ENCODE data around the gene ACIN1. TPM values are rescaled to one million over a fixed set of nuclear protein-coding genes. Genes with fewer than 3 reads are reported as not detected.

ACIN1 gene
- total and polyA plus RNA-seq, 12 donors, result 73.1 to 431 (median 133) TPM

GRCh38 chr14:23066368-23066767 is 28.6 kb downstream of the ACIN1 start:
- peaks cover 0 to 73% of the 10 kb centered on the region in 2 donors for H3K36me3 ChIP-seq (replicated peaks in 1 of 2)

GRCh38 chr14:23063601-23064000 is 31.3 kb downstream of the ACIN1 start:
- peak in 3 of 7 donors; percentile 6 to 25 (median 7) for DNase-seq
- H3K4me3 ChIP-seq, result no peak overlapping the region
- intact Hi-C loops (cut with DNase I), result loop anchor here in 1 of 2 donors (5.0 kb wide), 1 partner anchor 39 kb away; the partner anchor contains the start of gene CIROP
- no peaks in the 10 kb centered on the region for H3K9me3 ChIP-seq (replicated peaks in 1 of 3)
- no peak for TF ChIP-seq CTCF (IDR thresholded peaks at IDR 0.05)
- no peak for TF ChIP-seq POLR2A (IDR thresholded peaks at IDR 0.05)
- WGBS, 4 donors, result 87 to 92% (median 90%) methylated on average over 5 of the region's 5 CpGs
- H3K36me3 ChIP-seq (replicated peaks in 1 of 2), result peaks cover 0 to 99% of the 10 kb centered on the region in 2 donors
- no peaks in the 10 kb centered on the region for H3K27me3 ChIP-seq
- H3K27ac ChIP-seq, result peak overlapping the region in 1 of 5 donors; percentile 4
- peaks cover 4 to 23% of the 10 kb centered on the region in 2 donors for H3K4me1 ChIP-seq (replicated peaks in 1 of 2)

More at GRCh38 chr14:23066368-23066767, 28.6 kb downstream of the ACIN1 start:
- Histone ChIP-seq H3K4me3 (no peak overlapping the region), H3K4me1 (replicated peaks in 1 of 2) (peaks cover 7 to 45% of the 10 kb centered on the region in 2 donors), H3K27me3 (no peaks in the 10 kb centered on the region), H3K27ac (no peak overlapping the region), H3K9me3 (replicated peaks in 1 of 3) (no peaks in the 10 kb centered on the region)
- WGBS, 4 donors, result 72 to 81% (median 75%) methylated on average over 3 of the region's 3 CpGs
- TF ChIP-seq CTCF (IDR thresholded peaks at IDR 0.05), result no peak
- TF ChIP-seq POLR2A (IDR thresholded peaks at IDR 0.05), result no peak
- intact Hi-C loops (cut with DNase I), result loop anchor here (5.0 kb wide), 2 partner anchors 36 to 46 kb away; partner anchors contain the start of gene CIROP (in 1 of the 2)
- DNase-seq, result peak in 2 of 7 donors; percentile 11 to 43

GRCh38 chr14:23062002-23062401 is 32.9 kb downstream of the ACIN1 start:
- peak overlapping the region; percentile 15 to 80 (median 73) for H3K27ac ChIP-seq
- peak; percentile 82 to 97 (median 93) for DNase-seq
- 7 to 25% (median 10%) methylated on average over 4 of the region's 4 CpGs for WGBS, 4 donors
- intact Hi-C loops (cut with DNase I), result loop anchor here in 1 of 2 donors (5.0 kb wide), 1 partner anchor 40 kb away; the partner anchor contains the start of gene CIROP
- no peak overlapping the region for H3K4me3 ChIP-seq
- no peaks in the 10 kb centered on the region for H3K27me3 ChIP-seq
- no peaks in the 10 kb centered on the region for H3K9me3 ChIP-seq (replicated peaks in 1 of 3)
- TF ChIP-seq POLR2A (IDR thresholded peaks at IDR 0.05) (no peak), CTCF (IDR thresholded peaks at IDR 0.05) (no peak)
- H3K4me1 ChIP-seq (replicated peaks in 1 of 2), result peaks cover 4 to 24% of the 10 kb centered on the region in 2 donors
- H3K36me3 ChIP-seq (replicated peaks in 1 of 2), result peaks cover 0 to 84% of the 10 kb centered on the region in 2 donors

GRCh38 chr14:23060536-23061260 is 34.2 kb downstream of the ACIN1 start:
- peaks cover 12 to 35% of the 10 kb centered on the region in 2 donors for H3K4me1 ChIP-seq (replicated peaks in 1 of 2)
- H3K9me3 ChIP-seq (replicated peaks in 1 of 3), result no peaks in the 10 kb centered on the region
- H3K36me3 ChIP-seq (replicated peaks in 1 of 2), result peaks cover 0 to 71% of the 10 kb centered on the region in 2 donors
- no peaks in the 10 kb centered on the region for H3K27me3 ChIP-seq
- DNase-seq, result no peak
- WGBS, 4 donors, result 84 to 88% (median 86%) methylated on average over 16 to 17 of the region's 17 CpGs
- TF ChIP-seq POLR2A (IDR thresholded peaks at IDR 0.05) (no peak), CTCF (IDR thresholded peaks at IDR 0.05) (no peak)
- H3K4me3 ChIP-seq, result no peak overlapping the region
- intact Hi-C loops (cut with DNase I), result loop anchor here in 1 of 2 donors (5.0 kb wide), 1 partner anchor 42 kb away; the partner anchor contains the start of gene CIROP
- H3K27ac ChIP-seq, result peak overlapping the region in 3 of 5 donors; percentile 73 to 80 (median 75)
